ENCODE data around the gene KIF6.

- TF ChIP-seq CTCF (IDR thresholded peaks at IDR 0.05; ENCODE audit: insufficient read depth, low read depth, low read length) = no peak
- TF ChIP-seq EZH2 (IDR thresholded peaks at IDR 0.05; ENCODE audit: insufficient read depth, low read length) = no peak
Observed at GRCh38 chr6:39280247-39280731, 444.9 kb downstream of the KIF6 start.
